K562 (cell line): Measurements from ENCODE around the gene KCTD19. TPM values are rescaled to one million over a fixed set of nuclear protein-coding genes. Genes with fewer than 3 reads are reported as not detected.

ENCODE experiments used
- FOS ChIP-seq: IDR thresholded peaks from 3 replicates; pipeline ENCODE4 v1.6.1; 2011; ENCODE audit not compliant: insufficient read length; ENCODE audit errors: extremely low read depth
- FOXA1 ChIP-seq: fragments of 450-650 bp; IDR thresholded peaks from 2 replicates; pipeline ENCODE4 v1.6.1; 2016; ENCODE audit warnings: mild to moderate bottlenecking, borderline replicate concordance
- FOXA3 ChIP-seq, 2 experiments: fragments of 450-650 bp in 1 of 2; sonication (generic) in 1 of 2; formaldehyde crosslinking; IDR thresholded peaks in 1 of 2; conservative IDR thresholded peaks in 1 of 2; 2 replicates each; pipeline versions ENCODE4 v1.4.0 to v1.8.0; 2020 to 2022; ENCODE audit warnings: mild to moderate bottlenecking in 2 of 2, missing genetic modification reagents in 1 of 2
- POLR3A ChIP-seq: IDR thresholded peaks from 2 replicates; pipeline ENCODE4 v1.6.1; 2011; ENCODE audit warnings: borderline replicate concordance, mild to moderate bottlenecking, moderate library complexity; ENCODE audit not compliant: insufficient read length, insufficient read depth; ENCODE audit errors: extremely low read depth
- RBM39 ChIP-seq: fragments of 200-400 bp; formaldehyde crosslinking; optimal IDR thresholded peaks from 2 replicates; pipeline ENCODE3; 2018; ENCODE audit warnings: low read depth, low read length
- TBL1XR1 ChIP-seq, 2 experiments: IDR thresholded peaks; 2 replicates each; pipeline ENCODE4 v1.6.1; 2012; ENCODE audit warnings: improper control_type of control experiment in 2 of 2, low read length in 2 of 2, mild to moderate bottlenecking in 1 of 2
- TEAD1 ChIP-seq, 2 experiments: fragments of 450-650 bp in 1 of 2; sonication (generic) in 1 of 2; formaldehyde crosslinking; IDR thresholded peaks; 2 replicates each; pipeline versions ENCODE4 v1.4.0 to v1.8.0; 2020 to 2022; ENCODE audit warnings: mild to moderate bottlenecking in 2 of 2, missing genetic modification reagents in 1 of 2
- ZFX ChIP-seq: sonication (generic); formaldehyde crosslinking; IDR thresholded peaks from 2 replicates; pipeline ENCODE4 v1.8.0; 2022; ENCODE audit warnings: mild to moderate bottlenecking, missing genetic modification reagents, moderate library complexity
- ZNF57 ChIP-seq: fragments of 450-650 bp; formaldehyde crosslinking; IDR thresholded peaks from 2 replicates; pipeline ENCODE4 v1.4.0; 2020; ENCODE audit warnings: mild to moderate bottlenecking, moderate library complexity
- ZNF584 ChIP-seq: fragments of 200-800 bp; sonication (Bioruptor generic); IDR thresholded peaks from 2 replicates; pipeline ENCODE4 v1.6.1; 2016; ENCODE audit warnings: low read depth, mild to moderate bottlenecking, missing genetic modification characterization, missing compliant biosample characterization
- polyA plus RNA-seq, 8 experiments: library from polyadenylated mRNA; depleted of rRNA in 4 of 8; stranded (reverse) in 5 of 8; unstranded in 3 of 8; fragments of >200 nt; fragmentation: Nextera tagmentation in 2 of 8; fragmentation: Illumina TruSeq in 1 of 8; extraction: Ambion mirVana in 2 of 8; extraction: Trizol in 1 of 8; gene quantifications; 2 replicates each; pipeline versions ENCODE4 v1.2.1 to v1.2.3, GENCODE V29; 2011 to 2014; ENCODE audit warnings: inconsistent platforms in 1 of 8, missing spikeins in 1 of 8
- total RNA-seq, 7 experiments: library from RNA; depleted of rRNA in 6 of 7; stranded (reverse); fragments of >200 nt in 6 of 7; fragmentation: Illumina TruSeq in 2 of 7; extraction: Trizol in 2 of 7; gene quantifications; 2 replicates each; pipeline versions ENCODE4 v1.2.1 to v1.2.3, GENCODE V29; 2011 to 2021; ENCODE audit warnings: low replicate concordance in 1 of 7
- TF ChIP-seq, protein P1 (sequence below): sonication (generic); formaldehyde crosslinking; IDR thresholded peaks from 2 replicates; pipeline ENCODE4 v1.8.0; 2023; ENCODE audit warnings: mild to moderate bottlenecking, missing genetic modification reagents
- TF ChIP-seq, protein P2 (sequence below): fragments of 450-650 bp; formaldehyde crosslinking; IDR thresholded peaks from 2 replicates; pipeline ENCODE4 v1.4.0; 2020; ENCODE audit warnings: mild to moderate bottlenecking, moderate library complexity
- TF ChIP-seq, protein P3 (sequence below), 2 experiments: fragments of 450-650 bp in 1 of 2; sonication (generic) in 1 of 2; formaldehyde crosslinking in 1 of 2; IDR thresholded peaks; 2 replicates each; pipeline versions ENCODE4 v1.7.1 to v1.9.0; 2016 to 2022; ENCODE audit warnings: inconsistent platforms in 1 of 2, mild to moderate bottlenecking in 1 of 2, missing genetic modification reagents in 1 of 2

KCTD19 gene
- total and polyA plus RNA-seq, 9 of the 15 experiments (the other 6 are each of a cell fraction or from before 2014, with no cell fraction given) = 0.03 to 0.91 (median 0.22) TPM; not detected in 2

DNA sequence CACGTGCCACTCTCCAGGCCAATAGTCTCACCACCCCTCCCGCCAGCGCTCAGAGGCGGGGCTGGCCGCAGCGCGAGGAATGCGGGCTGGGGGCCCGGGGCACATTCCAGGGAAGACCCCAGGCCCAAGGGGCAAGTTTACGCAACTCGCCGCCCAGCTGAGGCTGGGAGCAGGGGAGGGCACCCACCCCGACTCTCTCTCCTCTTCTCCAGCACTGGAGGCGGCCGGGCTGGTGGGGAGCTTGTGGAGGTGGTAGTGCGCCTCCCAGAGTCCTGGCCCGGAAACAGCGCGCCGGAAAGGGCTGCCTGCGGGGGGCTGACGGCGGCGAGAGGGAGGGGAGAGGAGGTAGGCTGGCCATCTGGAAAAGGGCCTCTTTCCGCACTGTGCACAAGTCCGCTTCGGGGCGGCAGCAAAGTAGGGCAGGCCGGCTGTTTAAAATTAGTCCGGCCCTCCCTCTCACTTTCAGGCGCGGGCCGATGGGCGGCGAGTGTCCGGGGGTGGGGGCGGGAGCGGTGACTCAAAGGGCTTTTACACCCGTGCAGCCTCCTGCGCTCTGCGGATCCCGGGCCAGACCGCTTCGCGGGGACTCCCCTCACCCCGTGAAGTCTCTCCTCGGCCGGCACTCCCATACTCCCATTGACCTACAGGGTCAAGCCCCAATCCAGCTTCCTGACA, 80.3 kb downstream of the KCTD19 start (continued):
- TF ChIP-seq, protein P1, sequence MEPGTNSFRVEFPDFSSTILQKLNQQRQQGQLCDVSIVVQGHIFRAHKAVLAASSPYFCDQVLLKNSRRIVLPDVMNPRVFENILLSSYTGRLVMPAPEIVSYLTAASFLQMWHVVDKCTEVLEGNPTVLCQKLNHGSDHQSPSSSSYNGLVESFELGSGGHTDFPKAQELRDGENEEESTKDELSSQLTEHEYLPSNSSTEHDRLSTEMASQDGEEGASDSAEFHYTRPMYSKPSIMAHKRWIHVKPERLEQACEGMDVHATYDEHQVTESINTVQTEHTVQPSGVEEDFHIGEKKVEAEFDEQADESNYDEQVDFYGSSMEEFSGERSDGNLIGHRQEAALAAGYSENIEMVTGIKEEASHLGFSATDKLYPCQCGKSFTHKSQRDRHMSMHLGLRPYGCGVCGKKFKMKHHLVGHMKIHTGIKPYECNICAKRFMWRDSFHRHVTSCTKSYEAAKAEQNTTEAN = 0 out of 2 replicates have a peak, but pooled peaks have one; percentile 47
- peak in 1 of 2 experiments; percentile 98; a peak in 2 of 4 replicates for TF ChIP-seq TEAD1 (CRISPR knock-in tag; IDR thresholded peaks at IDR 0.05)
- TF ChIP-seq POLR3A = no peak
- no peak for TF ChIP-seq FOS
- TF ChIP-seq RBM39 = no peak
- TF ChIP-seq TBL1XR1 (IDR thresholded peaks at IDR 0.05; ENCODE audit: low read length in 2 of 2) = 0 out of 4 replicates have a peak, but pooled peaks of 1 of the 2 experiments have one; percentile 40
- TF ChIP-seq, protein P2, sequence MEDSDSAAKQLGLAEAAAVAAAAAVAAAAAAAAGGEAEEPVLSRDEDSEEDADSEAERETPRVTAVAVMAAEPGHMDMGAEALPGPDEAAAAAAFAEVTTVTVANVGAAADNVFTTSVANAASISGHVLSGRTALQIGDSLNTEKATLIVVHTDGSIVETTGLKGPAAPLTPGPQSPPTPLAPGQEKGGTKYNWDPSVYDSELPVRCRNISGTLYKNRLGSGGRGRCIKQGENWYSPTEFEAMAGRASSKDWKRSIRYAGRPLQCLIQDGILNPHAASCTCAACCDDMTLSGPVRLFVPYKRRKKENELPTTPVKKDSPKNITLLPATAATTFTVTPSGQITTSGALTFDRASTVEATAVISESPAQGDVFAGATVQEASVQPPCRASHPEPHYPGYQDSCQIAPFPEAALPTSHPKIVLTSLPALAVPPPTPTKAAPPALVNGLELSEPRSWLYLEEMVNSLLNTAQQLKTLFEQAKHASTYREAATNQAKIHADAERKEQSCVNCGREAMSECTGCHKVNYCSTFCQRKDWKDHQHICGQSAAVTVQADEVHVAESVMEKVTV (CRISPR knock-in tag) = peak; percentile 41; the same call in 1 of the 2 replicates
- no peak for TF ChIP-seq FOXA1
- TF ChIP-seq ZNF57 (CRISPR knock-in tag) = no peak
- TF ChIP-seq ZNF584 = no peak
- TF ChIP-seq FOXA3 (CRISPR knock-in tag; conservative IDR thresholded peaks at IDR 0.05 in 1 of 2, IDR thresholded peaks at IDR 0.05 in 1 of 2) = peak in 1 of 2 experiments; percentile 75; a peak in 2 of 4 replicates
- TF ChIP-seq, protein P3, sequence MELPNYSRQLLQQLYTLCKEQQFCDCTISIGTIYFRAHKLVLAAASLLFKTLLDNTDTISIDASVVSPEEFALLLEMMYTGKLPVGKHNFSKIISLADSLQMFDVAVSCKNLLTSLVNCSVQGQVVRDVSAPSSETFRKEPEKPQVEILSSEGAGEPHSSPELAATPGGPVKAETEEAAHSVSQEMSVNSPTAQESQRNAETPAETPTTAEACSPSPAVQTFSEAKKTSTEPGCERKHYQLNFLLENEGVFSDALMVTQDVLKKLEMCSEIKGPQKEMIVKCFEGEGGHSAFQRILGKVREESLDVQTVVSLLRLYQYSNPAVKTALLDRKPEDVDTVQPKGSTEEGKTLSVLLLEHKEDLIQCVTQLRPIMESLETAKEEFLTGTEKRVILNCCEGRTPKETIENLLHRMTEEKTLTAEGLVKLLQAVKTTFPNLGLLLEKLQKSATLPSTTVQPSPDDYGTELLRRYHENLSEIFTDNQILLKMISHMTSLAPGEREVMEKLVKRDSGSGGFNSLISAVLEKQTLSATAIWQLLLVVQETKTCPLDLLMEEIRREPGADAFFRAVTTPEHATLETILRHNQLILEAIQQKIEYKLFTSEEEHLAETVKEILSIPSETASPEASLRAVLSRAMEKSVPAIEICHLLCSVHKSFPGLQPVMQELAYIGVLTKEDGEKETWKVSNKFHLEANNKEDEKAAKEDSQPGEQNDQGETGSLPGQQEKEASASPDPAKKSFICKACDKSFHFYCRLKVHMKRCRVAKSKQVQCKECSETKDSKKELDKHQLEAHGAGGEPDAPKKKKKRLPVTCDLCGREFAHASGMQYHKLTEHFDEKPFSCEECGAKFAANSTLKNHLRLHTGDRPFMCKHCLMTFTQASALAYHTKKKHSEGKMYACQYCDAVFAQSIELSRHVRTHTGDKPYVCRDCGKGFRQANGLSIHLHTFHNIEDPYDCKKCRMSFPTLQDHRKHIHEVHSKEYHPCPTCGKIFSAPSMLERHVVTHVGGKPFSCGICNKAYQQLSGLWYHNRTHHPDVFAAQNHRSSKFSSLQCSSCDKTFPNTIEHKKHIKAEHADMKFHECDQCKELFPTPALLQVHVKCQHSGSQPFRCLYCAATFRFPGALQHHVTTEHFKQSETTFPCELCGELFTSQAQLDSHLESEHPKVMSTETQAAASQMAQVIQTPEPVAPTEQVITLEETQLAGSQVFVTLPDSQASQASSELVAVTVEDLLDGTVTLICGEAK (IDR thresholded peaks at IDR 0.05) = peak; percentile 59
- TF ChIP-seq, protein P3 (CRISPR knock-in tag; IDR thresholded peaks at IDR 0.05) = no peak
- TF ChIP-seq ZFX (CRISPR knock-in tag) = peak; percentile 76
